Measurements from ENCODE around the gene YAE1.

DNA sequence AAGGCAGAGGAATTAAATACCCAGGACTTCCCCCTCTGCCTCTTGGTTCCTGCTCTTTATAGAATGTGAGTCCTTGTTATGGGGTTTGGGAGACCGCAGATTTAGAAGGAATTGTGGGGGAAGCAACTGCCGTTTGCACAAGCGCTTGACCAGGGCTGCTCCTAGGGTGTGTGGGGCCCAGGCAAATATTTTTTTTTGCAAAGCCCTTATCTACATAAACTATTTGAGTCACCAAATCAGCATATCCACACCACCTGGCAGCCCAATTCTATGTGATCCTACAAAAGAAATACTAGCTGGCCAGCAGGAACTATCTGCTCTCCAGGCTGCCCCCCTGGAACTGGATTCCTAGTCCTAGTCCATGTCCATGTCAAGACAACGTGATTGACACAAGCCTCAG lies 33.4 kb upstream of the YAE1 start:
- TF ChIP-seq EP300 (IDR thresholded peaks at IDR 0.05; ENCODE audit: borderline replicate concordance) (no peak), EGR1 (IDR thresholded peaks at IDR 0.05) (no peak), TEAD4 (IDR thresholded peaks at IDR 0.05) (no peak), CREB1 (IDR thresholded peaks at IDR 0.05; ENCODE audit: low read depth) (no peak), RAD21 (IDR thresholded peaks at IDR 0.05; ENCODE audit: low read depth) (no peak), REST (IDR thresholded peaks at IDR 0.05; ENCODE audit: low read depth) (no peak), TCF12 (IDR thresholded peaks at IDR 0.05; ENCODE audit: low read depth) (no peak), YY1 (IDR thresholded peaks at IDR 0.05; ENCODE audit: low read depth) (no peak), TAF1 (IDR thresholded peaks at IDR 0.05; ENCODE audit: low read depth) (no peak), FOXM1 (IDR thresholded peaks at IDR 0.05; ENCODE audit: borderline replicate concordance, low read depth) (no peak)
